ENCODE data around the gene ARHGAP21.

DNA sequence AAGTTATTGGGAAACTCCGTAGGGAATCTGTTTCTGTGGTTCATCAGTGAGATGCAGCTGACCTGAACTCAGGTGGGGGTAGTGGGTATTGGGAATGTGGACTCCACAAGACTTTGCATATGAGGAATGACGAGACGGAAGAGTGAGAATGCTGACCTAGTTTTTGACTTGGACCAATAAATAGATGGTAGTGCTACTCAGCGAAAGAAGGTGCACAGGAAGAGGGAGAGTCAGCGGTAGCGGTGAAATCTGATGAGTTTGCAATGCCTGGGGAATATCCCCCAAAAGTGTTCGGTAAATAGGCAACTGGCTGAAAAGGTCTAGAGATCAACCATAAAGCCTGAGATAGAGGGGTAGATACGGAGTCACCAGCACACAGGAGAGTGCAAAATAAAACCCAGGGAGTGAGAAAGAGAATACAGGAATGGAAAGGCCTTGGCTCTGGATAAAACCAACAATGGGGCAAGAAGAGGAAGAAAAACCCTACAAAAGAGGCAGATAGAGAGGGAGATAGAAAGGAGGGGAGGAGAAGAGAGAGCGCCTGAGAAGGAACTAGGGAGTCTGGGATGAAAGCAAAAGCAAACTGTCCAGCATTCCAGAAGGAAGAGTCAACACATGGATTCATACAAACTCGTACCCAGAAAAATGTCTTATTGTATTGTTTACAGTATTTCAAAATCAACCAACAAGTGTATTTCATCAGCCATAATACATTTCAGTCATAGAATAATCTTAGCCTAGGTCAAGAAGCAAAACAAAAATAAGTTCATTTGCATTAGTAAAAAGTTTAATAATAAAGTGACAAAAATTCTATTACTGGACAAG, 5.4 kb downstream of the ARHGAP21 start:
- TF ChIP-seq, protein P1, sequence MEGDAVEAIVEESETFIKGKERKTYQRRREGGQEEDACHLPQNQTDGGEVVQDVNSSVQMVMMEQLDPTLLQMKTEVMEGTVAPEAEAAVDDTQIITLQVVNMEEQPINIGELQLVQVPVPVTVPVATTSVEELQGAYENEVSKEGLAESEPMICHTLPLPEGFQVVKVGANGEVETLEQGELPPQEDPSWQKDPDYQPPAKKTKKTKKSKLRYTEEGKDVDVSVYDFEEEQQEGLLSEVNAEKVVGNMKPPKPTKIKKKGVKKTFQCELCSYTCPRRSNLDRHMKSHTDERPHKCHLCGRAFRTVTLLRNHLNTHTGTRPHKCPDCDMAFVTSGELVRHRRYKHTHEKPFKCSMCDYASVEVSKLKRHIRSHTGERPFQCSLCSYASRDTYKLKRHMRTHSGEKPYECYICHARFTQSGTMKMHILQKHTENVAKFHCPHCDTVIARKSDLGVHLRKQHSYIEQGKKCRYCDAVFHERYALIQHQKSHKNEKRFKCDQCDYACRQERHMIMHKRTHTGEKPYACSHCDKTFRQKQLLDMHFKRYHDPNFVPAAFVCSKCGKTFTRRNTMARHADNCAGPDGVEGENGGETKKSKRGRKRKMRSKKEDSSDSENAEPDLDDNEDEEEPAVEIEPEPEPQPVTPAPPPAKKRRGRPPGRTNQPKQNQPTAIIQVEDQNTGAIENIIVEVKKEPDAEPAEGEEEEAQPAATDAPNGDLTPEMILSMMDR (IDR thresholded peaks at IDR 0.05), result no peak
- TF ChIP-seq POLR2A (IDR thresholded peaks at IDR 0.05), result no peak
